ENCODE results near the gene UGT1A6.

DNA sequence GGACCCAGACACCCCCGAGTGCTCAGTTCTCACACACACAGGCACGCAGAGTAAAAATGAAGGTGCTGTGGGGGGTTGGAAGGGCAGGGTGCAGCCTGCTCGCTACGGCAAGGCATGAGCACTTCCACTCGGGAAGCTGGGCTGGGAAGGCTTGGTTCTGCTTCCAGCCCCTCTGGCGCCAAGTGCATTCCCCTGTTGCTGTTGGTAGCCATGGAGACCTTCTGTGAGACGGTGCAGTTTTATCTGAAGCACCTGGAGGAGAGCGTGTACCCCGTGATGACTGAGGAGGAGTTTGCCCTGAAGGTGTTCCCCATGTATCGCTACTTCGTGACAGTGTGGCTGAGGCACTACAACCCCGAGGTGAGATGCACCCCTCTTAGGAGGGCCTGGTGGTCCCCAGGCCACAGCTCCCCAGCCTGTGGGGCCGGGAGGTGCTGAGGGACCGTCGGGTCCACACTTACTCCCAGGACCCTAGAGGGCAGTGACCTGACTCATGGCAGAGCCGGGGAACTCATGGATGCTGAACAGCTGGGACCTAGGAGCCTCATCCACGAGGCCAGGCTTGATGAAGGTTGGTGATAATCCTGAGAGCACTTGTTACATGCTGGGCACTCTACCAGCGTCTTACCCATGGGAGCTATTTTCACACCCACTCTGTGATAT, 100.9 kb downstream of the UGT1A6 start:
- TF ChIP-seq, protein P1, sequence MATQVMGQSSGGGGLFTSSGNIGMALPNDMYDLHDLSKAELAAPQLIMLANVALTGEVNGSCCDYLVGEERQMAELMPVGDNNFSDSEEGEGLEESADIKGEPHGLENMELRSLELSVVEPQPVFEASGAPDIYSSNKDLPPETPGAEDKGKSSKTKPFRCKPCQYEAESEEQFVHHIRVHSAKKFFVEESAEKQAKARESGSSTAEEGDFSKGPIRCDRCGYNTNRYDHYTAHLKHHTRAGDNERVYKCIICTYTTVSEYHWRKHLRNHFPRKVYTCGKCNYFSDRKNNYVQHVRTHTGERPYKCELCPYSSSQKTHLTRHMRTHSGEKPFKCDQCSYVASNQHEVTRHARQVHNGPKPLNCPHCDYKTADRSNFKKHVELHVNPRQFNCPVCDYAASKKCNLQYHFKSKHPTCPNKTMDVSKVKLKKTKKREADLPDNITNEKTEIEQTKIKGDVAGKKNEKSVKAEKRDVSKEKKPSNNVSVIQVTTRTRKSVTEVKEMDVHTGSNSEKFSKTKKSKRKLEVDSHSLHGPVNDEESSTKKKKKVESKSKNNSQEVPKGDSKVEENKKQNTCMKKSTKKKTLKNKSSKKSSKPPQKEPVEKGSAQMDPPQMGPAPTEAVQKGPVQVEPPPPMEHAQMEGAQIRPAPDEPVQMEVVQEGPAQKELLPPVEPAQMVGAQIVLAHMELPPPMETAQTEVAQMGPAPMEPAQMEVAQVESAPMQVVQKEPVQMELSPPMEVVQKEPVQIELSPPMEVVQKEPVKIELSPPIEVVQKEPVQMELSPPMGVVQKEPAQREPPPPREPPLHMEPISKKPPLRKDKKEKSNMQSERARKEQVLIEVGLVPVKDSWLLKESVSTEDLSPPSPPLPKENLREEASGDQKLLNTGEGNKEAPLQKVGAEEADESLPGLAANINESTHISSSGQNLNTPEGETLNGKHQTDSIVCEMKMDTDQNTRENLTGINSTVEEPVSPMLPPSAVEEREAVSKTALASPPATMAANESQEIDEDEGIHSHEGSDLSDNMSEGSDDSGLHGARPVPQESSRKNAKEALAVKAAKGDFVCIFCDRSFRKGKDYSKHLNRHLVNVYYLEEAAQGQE (IDR thresholded peaks at IDR 0.05; ENCODE audit: insufficient replicate concordance, low read depth): no peak
- TF ChIP-seq, protein P2, sequence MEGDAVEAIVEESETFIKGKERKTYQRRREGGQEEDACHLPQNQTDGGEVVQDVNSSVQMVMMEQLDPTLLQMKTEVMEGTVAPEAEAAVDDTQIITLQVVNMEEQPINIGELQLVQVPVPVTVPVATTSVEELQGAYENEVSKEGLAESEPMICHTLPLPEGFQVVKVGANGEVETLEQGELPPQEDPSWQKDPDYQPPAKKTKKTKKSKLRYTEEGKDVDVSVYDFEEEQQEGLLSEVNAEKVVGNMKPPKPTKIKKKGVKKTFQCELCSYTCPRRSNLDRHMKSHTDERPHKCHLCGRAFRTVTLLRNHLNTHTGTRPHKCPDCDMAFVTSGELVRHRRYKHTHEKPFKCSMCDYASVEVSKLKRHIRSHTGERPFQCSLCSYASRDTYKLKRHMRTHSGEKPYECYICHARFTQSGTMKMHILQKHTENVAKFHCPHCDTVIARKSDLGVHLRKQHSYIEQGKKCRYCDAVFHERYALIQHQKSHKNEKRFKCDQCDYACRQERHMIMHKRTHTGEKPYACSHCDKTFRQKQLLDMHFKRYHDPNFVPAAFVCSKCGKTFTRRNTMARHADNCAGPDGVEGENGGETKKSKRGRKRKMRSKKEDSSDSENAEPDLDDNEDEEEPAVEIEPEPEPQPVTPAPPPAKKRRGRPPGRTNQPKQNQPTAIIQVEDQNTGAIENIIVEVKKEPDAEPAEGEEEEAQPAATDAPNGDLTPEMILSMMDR (IDR thresholded peaks at IDR 0.05; ENCODE audit: insufficient read depth, low read length): no peak
- TF ChIP-seq POLR2AphosphoS5 (IDR thresholded peaks at IDR 0.05; ENCODE audit: low read depth): no peak
- no peak for TF ChIP-seq GABPA (IDR thresholded peaks at IDR 0.05; ENCODE audit: low read depth)
- TF ChIP-seq SPI1 (IDR thresholded peaks at IDR 0.05; ENCODE audit: borderline replicate concordance, low read depth): no peak
